HUES48 (cell line): Measurements from ENCODE around the gene DDX1.

ENCODE experiments used
- H3K27ac ChIP-seq: one replicate; pipeline ENCODE4 v1.7.0; 2013; ENCODE audit warnings: low read depth, low read length, inconsistent platforms
- H3K27me3 ChIP-seq: 2 replicates; pipeline ENCODE4 v1.6.1; 2013; ENCODE audit warnings: mild to moderate bottlenecking, low read length; ENCODE audit not compliant: control insufficient read depth, insufficient read depth
- H3K36me3 ChIP-seq: 2 replicates; pipeline ENCODE4 v1.6.1; 2013; ENCODE audit warnings: low read length; ENCODE audit not compliant: control insufficient read depth, insufficient read depth
- H3K4me1 ChIP-seq: 2 replicates; pipeline ENCODE4 v1.6.1; 2013; ENCODE audit warnings: mild to moderate bottlenecking, low read length; ENCODE audit not compliant: control insufficient read depth, insufficient read depth
- H3K4me3 ChIP-seq: 2 replicates; pipeline ENCODE4 v1.5.1; 2013; ENCODE audit warnings: mild to moderate bottlenecking, low read depth, low read length
- H3K9ac ChIP-seq: 2 replicates; pipeline ENCODE4 v1.6.1; 2013; ENCODE audit warnings: mild to moderate bottlenecking, low read depth, low read length, moderate library complexity
- H3K9me3 ChIP-seq: 2 replicates; pipeline ENCODE4 v1.6.1; 2013; ENCODE audit warnings: low read length; ENCODE audit not compliant: control insufficient read depth, insufficient read depth

DDX1 gene

DNA sequence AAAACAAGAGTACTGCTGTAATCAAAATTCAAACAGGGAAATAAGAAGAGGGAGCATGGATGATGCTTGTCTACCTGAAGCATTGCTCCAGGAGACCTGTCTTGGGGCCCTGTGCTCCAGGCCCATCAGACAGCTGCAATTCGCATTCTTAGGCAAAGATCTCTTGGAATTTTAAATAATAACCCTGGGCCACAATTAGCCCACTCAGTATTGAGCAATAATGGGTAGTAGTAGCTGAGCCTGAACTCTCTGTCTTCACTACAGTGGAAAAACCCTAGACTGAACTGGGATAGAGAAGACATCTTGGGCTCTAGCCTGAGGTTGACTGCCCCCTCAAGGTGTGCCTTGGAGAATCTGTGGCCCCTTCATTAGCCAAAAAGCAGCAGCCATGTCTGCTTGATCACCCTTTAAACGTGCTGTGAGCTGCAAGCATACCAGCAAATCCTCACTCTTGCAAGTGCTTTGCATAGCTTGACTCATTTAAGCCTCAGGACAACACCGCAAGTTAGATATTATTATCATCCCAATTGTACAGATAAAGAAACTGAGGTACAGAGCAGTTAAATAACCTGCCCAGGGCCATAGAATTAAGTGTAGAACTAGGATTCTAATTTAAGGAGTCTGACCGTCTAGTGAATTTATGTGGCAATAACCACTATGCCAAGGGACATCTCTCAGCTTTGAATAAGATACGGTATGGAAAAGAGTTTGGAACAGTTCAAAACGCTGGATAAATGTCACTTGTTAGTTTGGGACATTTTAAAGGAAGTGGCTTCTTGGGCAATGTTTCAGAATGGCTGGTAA is 69.0 kb downstream of the DDX1 start:
- H3K36me3 ChIP-seq: no peaks in the 10 kb centered on the region
- H3K27ac ChIP-seq: no peak overlapping the region
- H3K27me3 ChIP-seq: no peaks in the 10 kb centered on the region
- H3K4me1 ChIP-seq: no peaks in the 10 kb centered on the region
- H3K4me3 ChIP-seq: no peak overlapping the region
- no peaks in the 10 kb centered on the region for H3K9me3 ChIP-seq
- H3K9ac ChIP-seq: no peak overlapping the region

- no peaks in the 10 kb centered on the region for H3K36me3 ChIP-seq
- H3K4me1 ChIP-seq: no peaks in the 10 kb centered on the region
- no peak overlapping the region for H3K27ac ChIP-seq
- no peaks in the 10 kb centered on the region for H3K27me3 ChIP-seq
- no peak overlapping the region for H3K9ac ChIP-seq
- no peak overlapping the region for H3K4me3 ChIP-seq
- no peaks in the 10 kb centered on the region for H3K9me3 ChIP-seq
Observed at GRCh38 chr2:15661295-15661569, 69.6 kb downstream of the DDX1 start.

DNA sequence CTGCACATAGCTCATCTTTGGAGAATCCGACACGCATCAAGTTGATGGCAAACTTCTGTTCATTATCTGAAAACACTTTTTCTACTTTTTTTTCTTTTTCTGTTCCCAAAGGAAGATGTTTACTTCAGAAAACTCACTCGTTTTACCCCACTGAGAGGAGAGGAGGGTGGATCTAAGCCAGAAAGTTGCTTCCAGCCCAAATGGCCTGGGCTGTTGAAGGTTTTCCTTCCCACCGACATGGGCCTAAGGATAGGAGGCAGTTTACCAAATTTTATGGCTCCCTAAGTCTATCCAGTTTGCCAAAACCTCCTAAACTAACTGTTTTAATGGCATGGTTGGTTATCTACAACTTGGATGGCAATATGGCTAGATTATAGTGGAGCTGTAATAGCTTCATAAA is 70.4 kb downstream of the DDX1 start:
- Histone ChIP-seq H3K4me1 (no peaks in the 10 kb centered on the region), H3K9ac (no peak overlapping the region), H3K27ac (no peak overlapping the region), H3K4me3 (no peak overlapping the region), H3K9me3 (no peaks in the 10 kb centered on the region), H3K36me3 (no peaks in the 10 kb centered on the region), H3K27me3 (no peaks in the 10 kb centered on the region)

DNA sequence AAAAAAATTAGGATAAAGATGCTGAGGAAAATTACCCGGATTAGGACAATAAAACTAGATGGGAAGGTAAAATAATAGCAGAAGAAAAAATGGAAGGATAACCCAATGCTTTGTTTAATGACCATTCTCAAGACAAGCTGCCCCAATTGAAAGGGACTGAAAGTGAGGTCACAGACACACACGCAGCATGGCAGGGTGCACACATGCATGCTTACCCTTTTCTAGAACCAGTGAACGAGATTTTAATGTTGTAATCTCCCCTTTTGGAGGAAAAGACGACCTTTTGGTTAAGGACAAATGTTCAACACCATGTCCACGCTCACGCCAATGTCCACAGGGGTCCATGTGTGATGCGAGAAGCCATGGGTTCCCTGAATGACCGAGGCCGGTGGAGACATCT is 70.9 kb downstream of the DDX1 start:
- H3K9ac ChIP-seq: no peak overlapping the region
- no peaks in the 10 kb centered on the region for H3K27me3 ChIP-seq
- H3K4me1 ChIP-seq: no peaks in the 10 kb centered on the region
- H3K4me3 ChIP-seq: no peak overlapping the region
- H3K9me3 ChIP-seq: no peaks in the 10 kb centered on the region
- no peaks in the 10 kb centered on the region for H3K36me3 ChIP-seq
- H3K27ac ChIP-seq: no peak overlapping the region

- Histone ChIP-seq H3K9me3 (no peaks in the 10 kb centered on the region), H3K36me3 (no peaks in the 10 kb centered on the region), H3K27me3 (no peaks in the 10 kb centered on the region), H3K9ac (no peak overlapping the region), H3K4me3 (no peak overlapping the region), H3K27ac (no peak overlapping the region), H3K4me1 (no peaks in the 10 kb centered on the region)
Observed at GRCh38 chr2:15663802-15664201, 72.1 kb downstream of the DDX1 start.

- Histone ChIP-seq H3K4me1 (no peaks in the 10 kb centered on the region), H3K4me3 (no peak overlapping the region), H3K9me3 (no peaks in the 10 kb centered on the region), H3K27me3 (no peaks in the 10 kb centered on the region), H3K9ac (no peak overlapping the region), H3K36me3 (no peaks in the 10 kb centered on the region), H3K27ac (no peak overlapping the region)
Observed at GRCh38 chr2:15664273-15665066, 72.8 kb downstream of the DDX1 start.

DNA sequence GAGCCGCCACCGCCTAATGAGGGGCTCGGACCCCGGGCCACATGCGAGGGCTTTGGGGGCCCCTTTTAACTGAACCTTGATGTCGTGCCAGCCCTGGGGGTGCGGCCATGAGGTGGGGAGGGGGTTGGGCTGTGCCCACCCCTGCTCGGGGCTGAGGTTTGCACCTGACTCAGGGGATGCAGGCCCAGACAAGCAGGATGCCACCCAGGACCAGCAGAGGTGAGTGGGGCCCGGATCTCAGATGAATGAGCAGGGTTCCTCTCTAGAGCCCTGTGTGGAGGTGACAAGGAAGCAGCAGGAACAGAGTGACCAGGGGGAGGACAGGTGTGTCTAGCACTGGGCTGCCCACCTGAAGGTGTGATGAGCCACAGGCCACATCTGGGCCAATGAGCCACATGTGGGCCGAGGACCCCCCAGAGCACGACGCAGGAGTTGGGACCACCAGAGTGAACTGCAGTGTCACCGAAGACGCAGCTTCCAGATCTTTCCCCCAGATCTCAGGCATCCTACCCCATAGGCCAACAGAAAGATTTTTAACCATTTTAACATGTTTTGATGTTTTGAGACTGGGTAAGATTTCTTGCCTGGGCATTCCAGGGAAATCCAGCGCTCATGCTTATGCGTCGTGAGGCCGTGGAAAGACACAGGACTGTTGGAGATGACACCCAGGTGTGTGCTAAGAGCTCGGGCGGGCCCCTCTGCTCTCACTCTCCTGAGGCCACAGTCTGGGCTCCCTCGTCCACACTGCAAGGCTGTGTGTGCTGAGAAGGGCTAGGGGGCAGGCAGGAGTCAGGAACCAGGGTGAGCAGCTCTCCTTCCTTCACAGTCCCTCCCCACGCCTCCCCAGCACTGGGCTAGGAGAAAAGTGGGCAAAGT is 73.6 kb downstream of the DDX1 start:
- H3K4me3 ChIP-seq: no peak overlapping the region
- H3K27ac ChIP-seq: no peak overlapping the region
- no peaks in the 10 kb centered on the region for H3K27me3 ChIP-seq
- no peak overlapping the region for H3K9ac ChIP-seq
- H3K36me3 ChIP-seq: no peaks in the 10 kb centered on the region
- H3K9me3 ChIP-seq: no peaks in the 10 kb centered on the region
- no peaks in the 10 kb centered on the region for H3K4me1 ChIP-seq

DNA sequence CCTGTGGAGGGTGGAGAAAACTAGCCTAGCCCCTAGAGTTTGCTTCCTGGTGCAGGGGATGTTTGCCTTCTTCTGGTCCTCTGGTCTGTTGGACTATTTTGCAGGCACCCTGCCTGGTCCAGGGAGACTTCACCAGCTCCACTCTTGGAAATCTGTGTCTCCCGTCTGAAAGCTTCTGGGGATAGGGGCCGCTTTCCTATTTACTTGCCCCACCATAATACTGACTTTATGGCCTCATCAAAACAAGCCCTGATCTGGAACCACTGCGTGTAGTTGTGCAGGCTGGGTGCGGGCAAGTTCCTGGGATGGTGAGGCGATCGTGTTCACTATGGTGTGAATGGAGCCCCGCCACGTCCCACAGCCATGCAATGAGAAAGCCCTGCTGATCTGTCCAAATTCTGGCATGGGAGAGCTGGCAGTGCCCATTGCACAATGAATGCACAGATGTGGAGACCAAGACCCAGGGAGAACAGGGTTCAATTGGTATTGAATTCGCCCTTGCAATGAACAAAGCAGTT is 74.3 kb downstream of the DDX1 start:
- H3K27ac ChIP-seq: no peak overlapping the region
- H3K9ac ChIP-seq: no peak overlapping the region
- no peaks in the 10 kb centered on the region for H3K27me3 ChIP-seq
- no peak overlapping the region for H3K4me3 ChIP-seq
- H3K4me1 ChIP-seq: no peaks in the 10 kb centered on the region
- H3K9me3 ChIP-seq: no peaks in the 10 kb centered on the region
- no peaks in the 10 kb centered on the region for H3K36me3 ChIP-seq

GRCh38 chr2:15666861-15667808 is 75.5 kb downstream of the DDX1 start:
- H3K4me3 ChIP-seq: no peak overlapping the region
- no peaks in the 10 kb centered on the region; the same call in 1 of the 2 replicates for H3K9me3 ChIP-seq
- H3K4me1 ChIP-seq: no peaks in the 10 kb centered on the region
- H3K9ac ChIP-seq: no peak overlapping the region
- no peak overlapping the region for H3K27ac ChIP-seq
- no peaks in the 10 kb centered on the region for H3K36me3 ChIP-seq
- H3K27me3 ChIP-seq: no peaks in the 10 kb centered on the region
